ENCODE results near the gene LRRC47.

The LRRC47 gene

DNA sequence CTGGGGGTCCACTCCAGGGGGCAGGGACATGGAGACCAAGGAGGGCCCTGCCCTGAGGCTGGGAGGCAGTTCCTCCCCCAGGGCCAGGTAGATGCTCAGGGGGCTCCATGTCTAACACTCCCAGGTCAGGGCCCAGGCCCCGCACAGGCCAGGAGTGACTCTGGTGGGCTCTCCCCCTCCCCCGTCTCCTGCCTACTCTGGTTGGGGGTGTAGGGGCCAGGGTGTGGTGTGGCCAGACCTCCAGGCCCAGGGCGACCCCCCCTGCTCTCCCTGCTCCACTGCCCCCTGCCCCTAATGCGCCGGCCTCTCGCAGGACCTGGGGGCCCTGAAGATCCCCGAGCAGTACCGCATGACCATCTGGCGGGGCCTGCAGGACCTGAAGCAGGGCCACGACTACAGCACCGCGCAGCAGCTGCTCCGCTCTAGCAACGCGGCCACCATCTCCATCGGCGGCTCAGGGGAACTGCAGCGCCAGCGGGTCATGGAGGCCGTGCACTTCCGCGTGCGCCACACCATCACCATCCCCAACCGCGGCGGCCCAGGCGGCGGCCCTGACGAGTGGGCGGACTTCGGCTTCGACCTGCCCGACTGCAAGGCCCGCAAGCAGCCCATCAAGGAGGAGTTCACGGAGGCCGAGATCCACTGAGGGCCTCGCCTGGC, 63.7 kb downstream of the LRRC47 start:
- no peak for DNase-seq (ENCODE audit: low read depth in 2 of 2)

DNA sequence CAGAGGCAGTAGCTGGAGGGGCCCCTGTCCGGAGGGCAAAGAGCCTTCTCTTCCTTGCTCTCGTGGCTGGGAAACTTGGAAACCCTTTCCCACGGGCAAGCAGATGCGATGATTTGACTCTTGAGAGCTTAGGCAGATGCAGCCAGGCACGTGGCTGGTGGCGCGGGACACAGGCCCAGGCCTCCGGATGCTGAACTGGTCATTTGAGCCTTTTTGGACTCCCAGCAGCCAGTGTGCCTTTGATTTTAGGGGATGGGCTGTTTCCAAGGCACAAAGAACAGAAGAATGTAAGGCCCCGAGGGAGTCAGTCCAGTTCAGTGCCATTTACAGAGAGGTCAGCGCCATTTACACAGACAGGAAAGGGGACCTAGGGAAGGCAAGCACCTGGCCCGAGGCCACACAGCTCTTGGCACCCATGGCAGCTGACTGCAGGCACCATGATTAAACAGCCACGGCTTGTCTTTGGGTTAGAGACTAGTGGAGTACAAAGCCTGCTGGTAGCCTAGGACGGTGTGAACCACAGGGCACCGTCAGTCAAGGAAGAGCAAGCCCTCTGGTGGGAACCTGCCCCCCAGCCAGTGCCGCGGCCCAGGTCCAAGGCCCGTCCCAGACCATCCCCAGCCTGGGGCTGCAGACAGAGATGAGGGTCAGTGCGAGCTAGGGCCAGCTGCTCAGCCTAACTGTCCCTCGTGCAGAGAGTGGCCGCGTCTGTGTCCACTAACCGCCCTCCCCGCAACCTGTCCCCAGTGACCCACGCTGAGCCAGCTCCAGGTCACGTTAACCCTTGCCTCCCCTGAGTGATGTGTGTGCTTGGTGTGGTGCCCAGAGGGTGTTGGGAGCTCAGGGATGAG, 64.5 kb downstream of the LRRC47 start:
- no peak for DNase-seq (ENCODE audit: low read depth in 2 of 2)

DNA sequence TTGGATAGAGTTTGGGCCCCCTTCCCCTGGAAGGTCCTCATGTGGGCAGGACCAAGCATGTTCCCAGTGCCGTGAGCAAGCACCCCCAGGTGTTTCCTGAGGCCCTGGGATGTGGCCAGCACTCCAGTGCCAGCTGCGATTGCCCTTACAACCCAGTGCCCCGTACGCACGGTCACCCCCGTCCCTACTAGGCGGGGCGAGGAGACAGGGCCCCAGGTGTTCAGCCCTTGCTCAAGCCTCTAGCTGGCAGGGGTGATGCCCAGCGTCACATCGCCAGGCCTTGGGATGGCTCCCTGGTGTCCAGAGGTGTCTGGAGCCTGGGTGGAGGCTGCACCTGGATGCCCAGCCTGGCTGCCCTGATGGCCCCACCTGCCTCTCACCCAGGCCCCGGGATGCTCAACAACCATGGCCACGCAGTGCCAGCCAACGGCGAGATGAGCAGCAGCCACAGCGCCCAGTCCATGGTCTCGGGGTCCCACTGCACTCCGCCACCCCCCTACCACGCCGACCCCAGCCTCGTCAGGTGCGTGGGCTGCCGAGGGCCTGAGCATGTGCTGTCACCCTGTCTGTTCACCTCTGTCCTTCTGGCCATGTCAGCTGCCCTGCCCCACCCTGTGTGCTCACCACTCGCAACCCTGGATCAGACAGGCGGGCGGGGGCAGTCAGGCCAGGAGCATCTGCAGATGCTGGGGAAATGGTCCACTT, 65.6 kb downstream of the LRRC47 start:
- DNase-seq (ENCODE audit: low read depth in 2 of 2), result no peak

DNA sequence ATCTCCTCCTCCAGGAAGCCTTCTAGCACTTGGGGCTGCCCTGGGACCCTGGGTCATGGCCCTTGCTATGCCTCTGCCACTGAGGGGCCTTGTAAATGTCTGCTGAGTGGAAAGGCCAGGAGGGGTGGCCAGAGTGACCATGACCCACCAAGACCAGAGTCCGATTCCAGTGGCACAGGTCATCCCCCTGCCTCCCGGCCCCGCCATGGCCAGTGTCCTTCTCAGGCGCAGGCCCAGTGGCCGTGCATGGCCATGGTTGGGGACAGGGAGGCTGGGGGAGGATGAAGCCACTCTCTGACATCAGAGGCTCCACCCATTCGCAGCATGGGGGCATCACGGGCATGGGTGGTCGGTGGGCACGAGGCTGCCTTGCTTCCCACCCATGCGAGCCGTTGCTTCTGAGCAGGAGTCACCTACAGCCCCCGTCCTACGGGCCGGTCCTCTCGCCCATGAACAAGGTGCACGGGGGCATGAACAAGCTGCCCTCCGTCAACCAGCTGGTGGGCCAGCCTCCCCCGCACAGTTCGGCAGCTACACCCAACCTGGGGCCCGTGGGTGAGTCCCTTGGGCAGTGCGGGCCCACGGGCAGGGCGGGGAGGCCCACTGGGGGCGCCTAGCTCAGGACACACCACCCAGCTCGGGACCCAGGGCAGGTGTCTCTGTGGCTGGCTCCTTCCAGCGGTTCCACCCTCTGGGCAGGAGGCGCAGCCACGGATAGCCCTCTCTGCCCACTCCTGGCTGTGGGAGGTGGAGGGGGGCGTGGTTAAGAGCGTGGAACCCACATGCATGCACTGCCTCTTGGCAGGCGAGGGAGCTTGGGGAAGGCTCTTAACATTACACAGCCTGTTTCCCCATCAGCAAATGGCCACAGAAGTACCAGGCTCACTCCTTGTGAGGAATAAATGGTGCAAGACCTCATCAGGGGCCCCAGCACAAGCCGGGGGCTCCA, 66.4 kb downstream of the LRRC47 start:
- DNase-seq (ENCODE audit: low read depth in 2 of 2), result no peak

Data from stimulated activated CD8-positive, alpha-beta memory T cell treated with anti-CD3 and anti-CD28 coated beads, Interleukin-2, amount 100 ng/mL, for 48 hours (primary cell).